NT2/D1 (cell line): ENCODE results near the gene RAI1.

Experiments
- SUZ12 ChIP-seq: IDR thresholded peaks from 2 replicates; pipeline ENCODE4 v1.6.1; 2011; ENCODE audit not compliant: insufficient read length, insufficient read depth; ENCODE audit errors: extremely low read depth
- YY1 ChIP-seq: IDR thresholded peaks from 2 replicates; pipeline ENCODE4 v1.6.1; 2011; ENCODE audit not compliant: insufficient read length, insufficient read depth
- ZNF274 ChIP-seq: IDR thresholded peaks from 2 replicates; pipeline ENCODE4 v1.6.1; 2011; ENCODE audit warnings: mild to moderate bottlenecking, low read depth, low read length

GRCh38 chr17:17710355-17710727, 29.1 kb downstream of the RAI1 start:
- no peak for TF ChIP-seq SUZ12
- TF ChIP-seq YY1, result no peak
- no peak for TF ChIP-seq ZNF274
